CD4-positive, alpha-beta T cell treated with Interferon alpha-2 for 1 hour (primary cell): ENCODE measurements around the gene ATP8B2.
"Not testable (repeated sequence)": the region's sequence is repeated elsewhere in the genome, so short reads cannot be mapped to it uniquely, and the experiment has no call there.

Experiments used
- DNase-seq, 2 donors: peaks; one replicate each; pipeline ENCODE4 v3.0.0-alpha.2; 2020 to 2022

Gene ATP8B2

DNA sequence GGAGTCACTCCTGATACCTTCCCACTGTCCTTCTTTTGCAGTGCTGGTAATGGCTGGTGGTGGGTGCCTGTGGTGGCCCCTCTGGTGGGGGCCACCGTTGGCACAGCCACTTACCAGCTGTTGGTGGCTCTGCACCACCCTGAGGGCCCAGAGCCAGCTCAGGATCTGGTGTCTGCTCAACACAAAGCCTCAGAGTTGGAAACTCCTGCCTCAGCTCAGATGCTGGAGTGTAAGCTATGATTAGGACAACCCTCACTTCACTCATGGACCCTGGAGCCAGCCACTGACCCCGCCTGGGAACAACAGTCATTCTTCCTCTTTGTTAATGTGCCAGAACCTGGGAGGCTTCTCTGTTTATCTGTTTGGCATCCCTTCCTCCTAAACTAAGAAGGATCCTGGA lies 1.1 kb upstream of the ATP8B2 start:
- no peak for DNase-seq

DNA sequence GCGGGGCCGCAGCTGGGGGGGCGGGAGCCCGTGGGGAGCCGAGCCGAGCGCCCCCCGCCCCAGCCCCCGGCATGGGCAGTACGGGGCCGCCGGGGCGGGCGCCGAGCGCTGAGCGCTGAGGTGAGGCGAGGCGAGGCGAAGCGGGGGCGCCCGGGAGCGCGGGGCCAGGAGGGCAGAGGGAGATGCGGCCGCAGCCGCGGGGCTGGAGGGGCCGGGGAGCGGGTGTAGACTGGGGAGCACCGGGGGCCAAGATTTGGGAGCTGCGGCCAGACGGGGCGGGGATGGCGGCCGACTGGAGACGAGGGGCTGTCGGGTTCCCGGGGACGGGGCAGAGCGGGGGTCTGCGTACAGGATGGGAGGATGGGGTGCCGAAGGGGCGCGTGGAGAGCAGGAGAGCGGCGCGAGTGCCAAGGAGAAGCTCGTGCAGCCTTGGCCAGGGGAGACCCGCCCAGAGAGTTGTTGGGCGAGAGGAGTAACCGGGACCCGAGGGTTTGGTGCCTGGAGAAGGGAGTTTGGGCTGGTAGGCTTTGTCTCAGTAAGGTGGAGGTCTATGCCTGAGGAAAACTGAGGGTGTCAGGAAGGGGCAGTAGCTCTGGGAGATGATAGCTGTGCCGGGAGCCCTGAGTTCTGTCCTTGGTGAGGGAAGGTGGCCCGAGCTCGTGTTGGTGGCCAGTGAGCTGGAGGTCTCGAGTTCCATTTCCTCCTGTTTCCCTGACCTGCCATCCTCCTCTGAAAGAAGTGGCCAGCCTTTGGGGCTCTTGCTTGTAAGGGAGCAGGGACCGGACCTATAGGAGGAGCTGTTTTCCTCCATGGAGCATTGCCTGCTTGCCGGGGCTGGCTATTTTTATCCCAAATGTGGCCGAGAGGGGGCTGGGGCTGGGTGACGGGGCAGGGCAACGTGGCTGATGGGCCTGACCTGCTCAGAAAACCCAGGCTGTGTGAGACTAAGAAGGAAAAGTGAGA lies 539 bp downstream of the ATP8B2 start:
- DNase-seq = peak; percentile 47 to 62

DNA sequence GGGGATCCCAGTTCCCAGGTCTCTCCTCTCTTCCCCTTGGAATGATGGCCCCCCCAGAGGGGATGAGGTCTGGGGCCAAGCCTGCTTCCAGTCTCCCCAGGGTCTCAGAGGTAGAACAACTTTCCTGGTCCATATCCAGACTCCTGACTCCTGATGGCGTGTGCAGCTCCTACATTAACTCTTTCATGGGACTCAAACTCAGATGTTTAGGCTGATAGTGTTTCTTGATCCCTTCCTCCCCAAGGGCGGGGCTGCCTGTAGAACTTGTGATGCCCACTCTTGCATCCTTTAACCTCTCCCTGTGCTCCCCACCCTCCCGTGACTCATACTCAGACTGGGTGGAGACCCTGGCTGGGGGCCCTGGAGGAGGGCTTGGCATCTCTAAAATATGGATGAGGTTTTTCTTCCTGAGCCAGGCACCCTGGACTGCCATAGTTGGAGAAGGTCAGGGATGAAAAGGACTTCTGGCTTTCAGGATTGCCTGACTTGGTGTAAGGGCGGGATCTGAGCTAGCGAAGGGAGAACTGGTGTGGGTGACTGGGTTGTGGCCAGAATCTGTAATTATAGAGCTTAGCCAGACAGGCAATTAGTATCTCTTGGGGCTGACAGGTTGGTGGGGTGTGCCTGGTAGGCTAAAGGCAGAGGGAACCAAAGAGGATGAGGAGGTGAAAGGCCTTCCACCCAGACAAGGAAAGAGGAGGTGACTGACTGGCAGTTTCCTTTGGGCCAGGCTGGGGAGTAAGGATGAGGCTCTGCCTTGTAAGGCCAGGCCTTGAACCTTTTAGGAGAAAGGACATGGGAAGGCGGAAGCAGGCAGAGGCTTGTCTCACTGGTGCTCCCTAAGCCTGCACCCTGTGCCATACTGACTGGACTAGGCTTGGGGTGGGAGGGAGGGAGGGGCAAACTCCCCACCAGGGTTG lies 1.5 kb downstream of the ATP8B2 start:
- peak in 1 of 2 donors; percentile 20 for DNase-seq

DNA sequence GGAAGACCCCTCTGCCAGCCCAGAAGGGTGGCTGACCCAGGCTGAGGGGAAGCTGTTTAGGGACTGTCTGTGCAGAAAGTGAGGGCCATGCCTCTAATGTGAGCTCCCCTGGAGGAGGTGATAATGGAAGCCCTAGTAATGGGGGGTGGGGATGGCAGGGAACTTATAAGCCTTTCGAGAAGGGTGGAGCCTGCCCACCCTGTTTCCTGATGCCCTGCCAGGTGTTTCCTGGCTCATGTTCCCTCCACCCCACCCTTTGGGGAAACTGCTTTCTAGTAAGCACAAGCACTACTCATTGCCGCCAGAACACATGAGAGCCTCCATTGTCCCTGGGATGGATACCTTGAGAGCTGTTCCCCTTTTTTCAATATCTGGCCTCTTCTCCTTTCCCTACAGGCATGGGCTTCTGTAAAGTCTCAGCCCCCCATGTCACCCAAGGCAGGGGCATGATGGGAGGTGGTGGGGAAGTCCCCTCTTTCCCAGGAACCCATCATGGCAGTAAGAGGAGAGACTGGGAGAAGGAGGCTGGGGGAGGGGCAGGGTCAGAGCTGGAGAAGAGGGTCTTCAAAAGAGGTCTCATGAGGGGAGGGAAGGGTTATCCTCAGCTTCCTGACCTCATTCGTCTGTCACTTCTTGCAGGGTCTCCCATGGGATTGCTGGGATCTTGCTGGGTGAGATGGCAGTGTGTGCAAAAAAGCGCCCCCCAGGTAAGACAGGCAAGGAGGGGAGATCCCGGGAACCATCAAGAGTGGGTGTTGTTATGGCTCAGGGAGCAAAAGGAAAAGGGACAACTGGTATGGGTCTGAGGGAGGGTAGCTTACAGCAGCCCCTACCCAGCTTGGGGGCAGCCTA lies 2.4 kb downstream of the ATP8B2 start:
- DNase-seq = peak; percentile 57 to 72

DNA sequence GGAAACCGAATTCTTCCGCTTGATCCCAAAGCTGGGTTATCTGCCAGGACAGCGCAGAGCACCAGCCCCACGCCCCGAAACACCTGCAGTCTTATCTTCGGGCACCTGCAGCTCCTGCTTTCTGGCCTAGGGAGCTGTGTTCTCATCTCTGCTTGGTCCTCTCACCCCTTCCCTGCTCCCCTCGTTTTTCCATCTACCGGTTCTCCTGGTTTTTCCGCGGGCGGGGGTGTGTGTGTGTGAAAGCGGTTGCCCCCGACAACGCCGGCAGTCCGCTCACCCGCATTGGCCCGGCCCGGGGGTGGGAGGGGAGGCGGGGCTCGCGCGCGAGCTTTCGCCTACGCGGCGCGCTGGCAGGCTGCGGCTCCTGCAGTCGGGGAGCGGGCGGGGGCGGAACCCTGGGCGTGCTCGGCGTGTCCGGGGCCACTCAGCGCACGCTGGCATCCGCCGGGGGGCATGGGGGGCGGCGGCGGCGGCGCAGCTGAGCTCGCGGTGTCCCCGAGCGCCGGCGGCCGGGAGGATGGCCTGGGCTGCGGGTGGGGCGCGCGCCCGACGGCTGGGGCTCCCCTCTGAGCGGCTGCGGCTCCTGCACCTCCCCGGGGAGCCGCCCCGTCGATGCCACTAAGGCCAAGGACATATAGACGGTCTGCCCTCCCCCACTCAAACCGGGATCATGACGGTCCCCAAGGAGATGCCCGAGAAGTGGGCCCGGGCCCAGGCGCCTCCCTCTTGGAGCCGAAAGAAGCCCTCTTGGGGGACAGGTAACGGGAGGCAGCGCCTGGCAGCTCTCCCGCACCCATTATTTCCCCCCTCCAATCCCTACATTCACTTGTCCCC lies 3.2 kb downstream of the ATP8B2 start:
- DNase-seq = peak; percentile 82 to 91

DNA sequence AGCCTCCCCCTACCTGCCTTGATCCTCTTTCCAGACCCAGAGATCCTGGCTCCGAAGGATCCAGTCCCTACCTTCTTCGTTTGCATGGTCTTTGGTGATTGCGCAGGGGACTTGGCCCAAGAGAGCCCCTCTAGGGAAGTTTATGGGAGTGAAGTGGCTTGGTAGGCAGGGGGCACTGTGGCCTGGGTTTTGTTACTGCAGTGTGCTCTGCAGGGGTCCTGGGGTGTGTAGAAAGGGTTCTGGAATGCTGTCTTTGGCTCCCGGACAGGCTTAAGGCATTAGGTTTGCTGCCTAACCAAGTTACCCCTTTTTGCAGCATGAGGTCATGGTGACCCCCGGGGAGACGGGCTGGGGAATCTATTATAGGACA lies 3.8 kb downstream of the ATP8B2 start:
- DNase-seq = no peak

DNA sequence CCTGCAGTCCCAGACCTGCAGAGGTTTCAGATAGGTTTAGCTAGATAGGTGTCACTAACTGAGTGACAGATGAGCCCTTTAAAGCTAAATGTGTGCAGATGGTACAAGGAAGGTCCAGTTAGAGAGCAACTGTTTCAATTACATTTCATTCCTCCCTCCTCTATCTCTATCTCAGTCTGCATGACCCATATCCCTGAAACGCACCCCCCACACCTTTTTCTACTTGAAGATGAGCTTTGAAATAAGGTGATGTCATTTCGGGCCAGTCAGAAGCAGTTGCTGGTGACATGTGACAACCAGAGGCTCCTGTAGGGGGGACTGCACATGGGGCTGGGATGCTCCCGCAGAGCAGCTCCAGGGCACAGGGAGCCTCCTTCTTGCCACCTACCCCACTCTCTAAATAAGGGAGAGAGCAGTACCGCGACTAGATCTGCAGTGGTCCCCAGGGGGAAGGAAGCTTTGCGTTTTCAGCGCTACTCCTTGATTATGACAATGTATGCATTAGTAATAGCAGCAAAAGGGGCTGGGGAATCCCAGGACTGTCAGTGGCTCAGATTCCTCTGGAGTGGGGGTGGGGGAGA lies 4.3 kb downstream of the ATP8B2 start:
- peak in 1 of 2 donors; percentile 61 for DNase-seq

DNA sequence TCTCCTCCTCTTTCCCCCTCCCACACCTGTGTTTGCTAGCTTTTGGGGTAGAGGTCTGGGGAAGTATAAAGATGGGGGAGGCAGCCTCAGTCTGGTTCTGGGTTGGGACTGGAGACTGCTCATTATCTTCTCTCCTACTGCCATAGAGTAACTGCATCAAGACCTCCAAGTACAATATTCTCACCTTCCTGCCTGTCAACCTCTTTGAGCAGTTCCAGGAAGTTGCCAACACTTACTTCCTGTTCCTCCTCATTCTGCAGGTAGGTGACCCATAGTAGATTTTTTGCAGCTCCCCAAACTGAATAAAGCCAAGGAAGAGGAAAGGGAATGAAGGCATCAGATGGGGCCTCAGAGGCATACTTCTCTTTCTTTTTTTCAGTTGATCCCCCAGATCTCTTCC lies 5.3 kb downstream of the ATP8B2 start:
- peak in 1 of 2 donors; percentile 44 for DNase-seq

DNA sequence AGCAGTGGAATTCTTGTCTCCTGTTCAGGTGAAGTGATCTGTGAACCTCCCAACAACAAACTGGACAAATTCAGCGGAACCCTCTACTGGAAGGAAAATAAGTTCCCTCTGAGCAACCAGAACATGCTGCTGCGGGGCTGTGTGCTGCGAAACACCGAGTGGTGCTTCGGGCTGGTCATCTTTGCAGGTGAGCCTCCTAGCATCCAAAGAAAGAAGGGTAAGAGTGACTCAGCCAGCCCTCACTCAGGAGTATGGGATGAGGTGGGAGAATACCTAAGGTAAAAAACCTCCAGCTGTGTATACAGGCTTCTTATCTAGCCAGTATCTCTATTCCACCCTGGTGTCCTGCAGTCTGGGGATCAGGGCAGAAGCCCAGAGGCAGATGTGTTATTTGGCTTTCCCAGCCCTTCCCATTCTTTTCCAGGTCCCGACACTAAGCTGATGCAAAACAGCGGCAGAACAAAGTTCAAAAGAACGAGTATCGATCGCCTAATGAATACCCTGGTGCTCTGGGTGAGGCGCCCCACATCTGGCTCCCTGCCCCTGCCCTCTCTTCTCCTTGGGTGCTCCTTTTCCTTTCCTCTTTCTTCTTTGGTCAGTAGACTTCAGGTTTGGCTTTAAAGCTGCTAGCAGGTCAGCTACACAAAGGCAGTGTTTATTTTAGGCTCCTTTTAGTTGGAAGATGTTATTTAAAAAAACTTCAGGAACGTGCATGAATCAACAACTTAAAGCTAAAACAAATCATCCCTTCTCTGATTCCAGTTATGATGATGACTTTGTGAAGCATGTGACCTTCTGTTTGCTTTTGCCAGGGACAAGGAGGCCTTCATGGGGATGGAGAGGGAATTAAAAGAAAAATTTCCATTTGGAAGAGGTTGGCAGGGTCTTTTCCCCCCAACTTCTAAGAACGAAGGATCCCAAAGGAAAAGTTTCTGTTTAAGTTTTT lies 9.0 kb downstream of the ATP8B2 start:
- no peak for DNase-seq

DNA sequence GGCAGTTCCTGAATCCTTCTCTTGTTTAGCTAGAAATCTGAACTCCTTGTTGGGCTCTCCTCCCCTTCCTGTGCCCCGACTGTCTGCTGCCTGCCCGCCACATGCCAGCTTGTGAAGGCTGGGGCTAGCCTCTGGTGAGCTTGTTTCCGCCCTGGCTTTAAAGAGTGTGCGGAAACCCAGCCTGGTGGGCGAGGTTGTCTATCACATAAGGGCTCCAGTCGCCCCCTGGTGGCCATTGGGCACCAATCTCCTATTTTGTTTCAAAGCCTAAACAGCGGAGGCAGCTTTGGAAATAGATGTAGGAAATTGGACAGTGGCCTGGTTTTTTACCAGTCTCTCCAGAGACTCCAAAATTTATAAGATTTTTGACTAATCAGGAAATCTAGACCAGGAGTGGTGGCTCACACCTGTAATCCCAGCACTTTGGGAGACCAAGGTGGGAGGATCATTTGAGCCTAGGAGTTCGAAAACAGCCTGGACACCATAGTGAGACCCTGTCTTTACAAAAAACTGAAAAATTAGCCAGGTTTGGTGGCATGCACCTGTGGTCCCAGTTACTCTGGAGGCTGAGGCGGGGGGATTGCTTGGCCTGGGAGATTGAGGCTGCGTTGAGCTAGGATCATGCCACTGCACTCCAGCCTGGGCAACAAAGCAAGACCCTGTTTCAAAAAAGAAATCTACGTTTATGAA lies 9.8 kb downstream of the ATP8B2 start:
- peak; percentile 89 to 93 for DNase-seq

DNA sequence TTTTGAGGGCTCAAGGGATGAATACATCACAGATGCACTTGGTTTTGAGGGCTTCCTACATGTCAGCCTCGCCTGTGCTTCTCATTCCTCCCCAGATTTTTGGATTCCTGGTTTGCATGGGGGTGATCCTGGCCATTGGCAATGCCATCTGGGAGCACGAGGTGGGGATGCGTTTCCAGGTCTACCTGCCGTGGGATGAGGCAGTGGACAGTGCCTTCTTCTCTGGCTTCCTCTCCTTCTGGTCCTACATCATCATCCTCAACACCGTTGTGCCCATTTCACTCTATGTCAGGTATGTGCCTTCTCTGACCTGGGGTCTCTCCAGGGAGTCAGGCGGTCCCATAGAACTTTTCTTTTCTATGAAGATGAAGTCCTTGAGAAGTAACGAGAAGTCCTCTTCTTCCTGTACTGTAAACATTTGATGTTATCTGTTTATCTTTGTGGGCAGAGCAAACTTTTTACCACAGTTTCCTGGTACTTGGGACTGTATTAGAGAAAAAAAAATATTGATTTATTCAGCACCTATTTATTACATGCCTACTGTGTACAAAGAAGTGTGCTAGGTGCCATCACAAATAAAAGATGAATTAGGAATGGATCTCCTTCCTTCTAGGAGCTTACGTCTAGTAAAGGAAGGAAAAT lies 12.0 kb downstream of the ATP8B2 start:
- DNase-seq = peak in 1 of 2 donors; percentile 63

DNA sequence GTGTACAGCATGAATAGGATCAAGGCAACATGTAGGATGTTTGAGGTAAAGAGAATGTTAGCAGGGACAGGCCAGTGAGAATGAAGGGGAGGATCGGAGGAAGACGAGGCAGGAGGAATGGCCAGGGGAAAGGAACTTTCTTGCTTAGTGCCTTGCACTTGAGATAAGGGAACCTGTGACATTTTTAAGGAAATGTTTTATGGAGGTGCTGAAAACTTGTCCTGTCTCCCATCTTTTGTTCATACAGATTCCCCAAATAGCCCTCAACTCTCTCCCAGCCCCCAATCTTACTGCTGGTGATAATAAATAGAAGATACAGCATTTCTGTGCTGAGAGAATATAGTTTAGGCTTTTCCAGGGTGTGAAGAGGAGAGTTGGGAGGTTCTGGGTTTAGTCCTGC lies 13.6 kb downstream of the ATP8B2 start:
- no peak for DNase-seq

DNA sequence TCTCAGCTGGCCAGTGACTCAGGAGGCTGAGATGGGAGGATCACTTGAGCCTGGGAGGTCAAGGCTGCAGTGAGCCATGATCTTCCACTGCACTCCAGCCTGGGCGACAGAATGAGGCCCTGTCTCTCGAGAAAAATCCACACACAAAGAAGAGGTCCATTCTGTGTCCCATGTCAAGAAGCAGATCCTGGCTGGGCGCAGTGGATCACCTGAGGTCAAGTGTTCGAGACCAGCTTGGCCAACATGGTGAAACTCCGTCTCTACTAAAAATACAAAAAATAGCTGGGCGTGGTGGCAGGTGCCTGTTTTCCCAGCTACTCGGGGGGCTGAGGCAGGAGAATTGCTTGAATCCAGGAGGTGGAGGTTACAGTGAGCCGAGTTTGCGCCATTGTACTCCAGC lies 16.0 kb downstream of the ATP8B2 start:
- not testable (repeated sequence) for DNase-seq

DNA sequence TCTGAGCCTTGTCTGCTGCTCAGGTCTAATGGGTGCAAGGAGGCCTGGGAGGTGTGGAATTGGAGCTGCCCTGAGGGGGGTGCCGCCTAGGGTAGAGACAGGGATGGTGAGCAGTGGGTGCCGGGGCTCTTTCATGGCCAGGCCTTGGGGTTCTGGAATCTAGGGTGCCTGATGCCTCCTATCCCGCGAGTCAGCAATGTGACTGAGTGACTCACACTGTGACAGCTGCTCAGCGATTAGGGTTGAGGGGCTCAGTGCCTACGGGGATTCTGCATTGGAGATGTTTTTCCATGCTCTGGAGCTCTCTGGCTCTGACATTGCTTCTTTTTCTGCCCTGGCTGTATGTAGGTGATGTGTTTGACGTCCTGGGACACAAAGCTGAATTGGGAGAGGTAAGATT lies 16.8 kb downstream of the ATP8B2 start:
- no peak for DNase-seq

DNA sequence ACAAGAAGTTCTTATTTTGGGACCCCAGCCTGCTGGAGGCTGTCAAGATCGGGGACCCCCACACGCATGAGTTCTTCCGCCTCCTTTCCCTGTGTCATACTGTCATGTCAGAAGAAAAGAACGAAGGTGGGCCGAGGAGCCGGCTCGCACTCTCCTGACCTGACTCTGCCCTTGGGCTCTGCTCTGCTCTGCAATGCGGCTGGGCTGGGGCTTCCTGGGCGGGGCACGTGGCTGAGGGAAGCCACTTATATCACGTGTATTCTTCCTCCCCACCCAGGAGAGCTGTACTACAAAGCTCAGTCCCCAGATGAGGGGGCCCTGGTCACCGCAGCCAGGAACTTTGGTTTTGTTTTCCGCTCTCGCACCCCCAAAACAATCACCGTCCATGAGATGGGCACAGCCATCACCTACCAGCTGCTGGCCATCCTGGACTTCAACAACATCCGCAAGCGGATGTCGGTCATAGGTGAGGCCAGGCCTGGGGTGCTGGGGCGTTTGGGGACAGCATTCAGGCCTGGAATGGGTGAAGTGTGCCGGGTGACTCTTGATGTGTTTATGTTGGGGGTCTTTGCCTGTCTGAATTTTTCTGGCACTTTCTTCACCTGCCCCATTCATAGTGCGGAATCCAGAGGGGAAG lies 17.6 kb downstream of the ATP8B2 start:
- peak; percentile 66 to 84 for DNase-seq

DNA sequence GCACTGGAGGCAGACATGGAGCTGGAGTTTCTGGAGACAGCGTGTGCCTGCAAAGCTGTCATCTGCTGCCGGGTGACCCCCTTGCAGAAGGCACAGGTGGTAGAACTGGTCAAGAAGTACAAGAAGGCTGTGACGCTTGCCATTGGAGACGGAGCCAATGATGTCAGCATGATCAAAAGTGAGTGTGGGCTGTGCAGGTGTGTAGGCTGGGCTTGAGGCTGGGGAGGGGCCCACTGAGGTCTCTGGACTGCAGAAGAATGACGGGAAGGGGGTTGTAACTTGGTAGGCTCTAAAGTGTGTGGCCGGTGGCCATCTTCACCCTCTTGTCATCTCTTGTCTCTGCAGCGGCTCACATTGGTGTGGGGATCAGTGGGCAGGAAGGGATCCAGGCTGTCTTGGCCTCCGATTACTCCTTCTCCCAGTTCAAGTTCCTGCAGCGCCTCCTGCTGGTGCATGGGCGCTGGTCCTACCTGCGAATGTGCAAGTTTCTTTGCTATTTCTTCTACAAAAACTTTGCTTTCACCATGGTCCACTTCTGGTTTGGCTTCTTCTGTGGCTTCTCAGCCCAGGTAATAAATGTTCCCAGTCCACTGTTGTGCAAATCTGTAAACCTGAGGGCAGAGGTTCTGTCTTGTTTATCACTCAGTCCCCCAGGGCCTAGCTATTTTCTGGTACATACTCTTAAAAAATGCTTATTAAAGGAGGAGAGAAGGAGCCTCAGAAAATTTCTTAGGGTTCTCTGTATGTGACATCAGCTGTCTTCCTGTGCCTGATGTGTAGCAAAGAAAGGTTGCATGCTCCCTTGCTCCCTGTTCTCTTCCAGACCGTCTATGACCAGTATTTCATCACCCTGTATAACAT lies 19.9 kb downstream of the ATP8B2 start:
- DNase-seq = peak; percentile 68 to 85

DNA sequence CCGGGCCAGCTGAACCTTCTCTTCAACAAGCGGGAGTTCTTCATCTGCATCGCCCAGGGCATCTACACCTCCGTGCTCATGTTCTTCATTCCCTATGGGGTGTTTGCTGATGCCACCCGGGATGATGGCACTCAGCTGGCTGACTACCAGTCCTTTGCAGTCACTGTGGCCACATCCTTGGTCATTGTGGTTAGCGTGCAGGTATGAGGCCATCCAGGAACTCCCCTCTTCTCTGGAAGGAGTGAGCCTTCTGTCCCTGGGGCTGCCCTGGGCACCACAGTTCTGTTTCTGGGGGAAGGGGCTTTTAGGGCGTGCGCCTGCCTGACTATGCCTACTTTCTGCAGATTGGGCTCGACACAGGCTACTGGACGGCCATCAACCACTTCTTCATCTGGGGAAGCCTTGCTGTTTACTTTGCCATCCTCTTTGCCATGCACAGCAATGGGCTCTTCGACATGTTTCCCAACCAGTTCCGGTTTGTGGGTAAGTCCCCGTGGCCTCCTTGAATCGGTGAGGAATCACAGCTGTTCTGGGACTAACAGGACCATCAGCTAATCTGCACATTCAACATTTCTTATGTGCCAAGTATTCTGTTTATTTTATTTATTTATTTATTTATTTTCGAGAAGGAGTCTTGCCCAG lies 21.1 kb downstream of the ATP8B2 start:
- DNase-seq = no peak
